ENCODE results near the gene STH.

GRCh38 chr17:45962221-45962972 is 36.7 kb upstream of the STH start:
- no peak for TF ChIP-seq NFE2L2 (IDR thresholded peaks at IDR 0.05; ENCODE audit: low read depth, low read length)
- no peak for TF ChIP-seq RAD21 (IDR thresholded peaks at IDR 0.05; ENCODE audit: low read length)
- TF ChIP-seq CTCF (conservative IDR thresholded peaks at IDR 0.05; ENCODE audit: low read depth, low read length), result no peak
- TF ChIP-seq POLR2A (IDR thresholded peaks at IDR 0.05; ENCODE audit: low read depth, low read length), result no peak
- TF ChIP-seq CEBPB (IDR thresholded peaks at IDR 0.05; ENCODE audit: low read depth, low read length), result no peak
- no peak for TF ChIP-seq MXI1 (IDR thresholded peaks at IDR 0.05; ENCODE audit: borderline replicate concordance, low read depth, low read length)
- TF ChIP-seq SMC3 (IDR thresholded peaks at IDR 0.05; ENCODE audit: low read depth, low read length), result no peak

All from IMR-90 (cell line).